Endothelial cell of umbilical vein (primary cell): ENCODE data around the gene ARSJ.

ENCODE experiments used
- EZH2 ChIP-seq: IDR thresholded peaks from 2 replicates; pipeline ENCODE4 v1.6.1; 2012; ENCODE audit warnings: borderline replicate concordance, low read depth, mild to moderate bottlenecking, moderate library complexity, low read length, inconsistent platforms; ENCODE audit not compliant: severe bottlenecking
- GATA2 ChIP-seq: IDR thresholded peaks from 2 replicates; pipeline ENCODE4 v1.7.0; 2011; ENCODE audit warnings: low read depth, mild to moderate bottlenecking, moderate library complexity, mixed read lengths, low read length; ENCODE audit not compliant: insufficient read length, insufficient read depth
- JUN ChIP-seq: IDR thresholded peaks from 2 replicates; pipeline ENCODE4 v1.6.1; 2011; ENCODE audit warnings: borderline replicate concordance, low read depth; ENCODE audit not compliant: insufficient read length, insufficient read depth
- MYC ChIP-seq: IDR thresholded peaks from one replicate; pipeline ENCODE4 v1.6.1; 2011; ENCODE audit warnings: mild to moderate bottlenecking, low read depth, low read length
- POLR2A ChIP-seq: IDR thresholded peaks from 2 replicates; pipeline ENCODE4 v1.6.1; 2012; ENCODE audit warnings: low read depth, mild to moderate bottlenecking, control low read depth, low read length
- POLR2AphosphoS5 ChIP-seq: IDR thresholded peaks from 2 replicates; pipeline ENCODE4 v1.6.1; 2012; ENCODE audit warnings: low read depth, mild to moderate bottlenecking, control low read depth, low read length, moderate library complexity; ENCODE audit not compliant: insufficient read depth
- TF ChIP-seq, protein P1 (sequence below), 2 donors: IDR thresholded peaks; 1 replicate in 1 of 2; 2 replicates in 1 of 2; pipeline ENCODE4 v1.5.1; 2011; ENCODE audit warnings: low read length in 2 of 2, mild to moderate bottlenecking in 2 of 2, moderate library complexity in 2 of 2, control low read depth in 1 of 2, inconsistent platforms in 1 of 2, low read depth in 1 of 2; ENCODE audit not compliant: insufficient read depth in 1 of 2; ENCODE audit errors: extremely low read depth in 1 of 2
- TF ChIP-seq, protein P2 (sequence below): IDR thresholded peaks from 2 replicates; pipeline ENCODE4 v1.6.1; 2011; ENCODE audit not compliant: insufficient read depth, insufficient read length

DNA sequence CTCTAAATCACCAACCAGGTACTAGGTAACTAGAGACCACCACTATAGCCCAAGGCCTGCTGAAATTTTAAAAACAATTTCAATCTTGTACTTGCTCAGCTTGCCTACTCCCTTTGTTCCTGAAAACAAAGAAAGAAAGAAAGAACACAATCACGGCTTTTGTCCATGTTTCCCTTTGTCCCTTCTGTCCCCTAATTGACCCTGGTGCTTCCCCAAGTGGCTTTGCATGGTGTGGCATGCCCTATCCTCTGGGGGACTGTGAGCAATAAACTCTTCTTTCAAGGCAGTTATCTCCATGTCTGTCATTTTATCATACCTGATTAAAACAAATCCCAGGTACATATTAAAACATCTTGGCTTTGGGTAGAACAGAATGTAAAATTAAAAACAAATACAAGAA is 94.8 kb downstream of the ARSJ start:
- no peak for TF ChIP-seq POLR2AphosphoS5
- TF ChIP-seq, protein P1, sequence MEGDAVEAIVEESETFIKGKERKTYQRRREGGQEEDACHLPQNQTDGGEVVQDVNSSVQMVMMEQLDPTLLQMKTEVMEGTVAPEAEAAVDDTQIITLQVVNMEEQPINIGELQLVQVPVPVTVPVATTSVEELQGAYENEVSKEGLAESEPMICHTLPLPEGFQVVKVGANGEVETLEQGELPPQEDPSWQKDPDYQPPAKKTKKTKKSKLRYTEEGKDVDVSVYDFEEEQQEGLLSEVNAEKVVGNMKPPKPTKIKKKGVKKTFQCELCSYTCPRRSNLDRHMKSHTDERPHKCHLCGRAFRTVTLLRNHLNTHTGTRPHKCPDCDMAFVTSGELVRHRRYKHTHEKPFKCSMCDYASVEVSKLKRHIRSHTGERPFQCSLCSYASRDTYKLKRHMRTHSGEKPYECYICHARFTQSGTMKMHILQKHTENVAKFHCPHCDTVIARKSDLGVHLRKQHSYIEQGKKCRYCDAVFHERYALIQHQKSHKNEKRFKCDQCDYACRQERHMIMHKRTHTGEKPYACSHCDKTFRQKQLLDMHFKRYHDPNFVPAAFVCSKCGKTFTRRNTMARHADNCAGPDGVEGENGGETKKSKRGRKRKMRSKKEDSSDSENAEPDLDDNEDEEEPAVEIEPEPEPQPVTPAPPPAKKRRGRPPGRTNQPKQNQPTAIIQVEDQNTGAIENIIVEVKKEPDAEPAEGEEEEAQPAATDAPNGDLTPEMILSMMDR (IDR thresholded peaks at IDR 0.05; ENCODE audit: extremely low read depth in 1 of 2, insufficient read depth in 1 of 2, low read depth in 1 of 2, low read length in 2 of 2): no peak
- no peak for TF ChIP-seq POLR2A
- TF ChIP-seq EZH2: no peak
- TF ChIP-seq, protein P2, sequence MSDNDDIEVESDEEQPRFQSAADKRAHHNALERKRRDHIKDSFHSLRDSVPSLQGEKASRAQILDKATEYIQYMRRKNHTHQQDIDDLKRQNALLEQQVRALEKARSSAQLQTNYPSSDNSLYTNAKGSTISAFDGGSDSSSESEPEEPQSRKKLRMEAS: no peak
- TF ChIP-seq JUN: no peak
- no peak for TF ChIP-seq GATA2
- TF ChIP-seq MYC: no peak
